ENCODE data around the gene DPYSL4.

Gene DPYSL4

DNA sequence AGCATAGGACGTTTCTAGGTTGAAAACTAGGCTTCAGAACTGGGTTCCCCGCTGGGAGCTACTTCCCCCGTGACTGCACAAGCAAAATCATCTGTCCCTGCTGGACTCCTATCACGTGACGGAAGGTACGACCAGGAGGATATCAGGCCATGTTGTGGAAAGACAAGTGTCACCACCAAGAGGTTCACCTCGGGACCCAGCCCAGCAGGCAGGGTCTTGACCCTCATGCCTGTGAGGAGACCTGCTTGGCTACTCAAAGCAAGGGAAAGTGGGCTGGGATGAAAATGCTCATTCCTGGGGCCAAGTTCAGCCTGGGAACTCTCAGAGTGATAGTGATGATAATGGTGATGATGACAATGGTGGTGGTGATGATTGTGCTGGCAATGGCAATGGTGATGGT is 32.3 kb upstream of the DPYSL4 start:
- TF ChIP-seq, protein P1, sequence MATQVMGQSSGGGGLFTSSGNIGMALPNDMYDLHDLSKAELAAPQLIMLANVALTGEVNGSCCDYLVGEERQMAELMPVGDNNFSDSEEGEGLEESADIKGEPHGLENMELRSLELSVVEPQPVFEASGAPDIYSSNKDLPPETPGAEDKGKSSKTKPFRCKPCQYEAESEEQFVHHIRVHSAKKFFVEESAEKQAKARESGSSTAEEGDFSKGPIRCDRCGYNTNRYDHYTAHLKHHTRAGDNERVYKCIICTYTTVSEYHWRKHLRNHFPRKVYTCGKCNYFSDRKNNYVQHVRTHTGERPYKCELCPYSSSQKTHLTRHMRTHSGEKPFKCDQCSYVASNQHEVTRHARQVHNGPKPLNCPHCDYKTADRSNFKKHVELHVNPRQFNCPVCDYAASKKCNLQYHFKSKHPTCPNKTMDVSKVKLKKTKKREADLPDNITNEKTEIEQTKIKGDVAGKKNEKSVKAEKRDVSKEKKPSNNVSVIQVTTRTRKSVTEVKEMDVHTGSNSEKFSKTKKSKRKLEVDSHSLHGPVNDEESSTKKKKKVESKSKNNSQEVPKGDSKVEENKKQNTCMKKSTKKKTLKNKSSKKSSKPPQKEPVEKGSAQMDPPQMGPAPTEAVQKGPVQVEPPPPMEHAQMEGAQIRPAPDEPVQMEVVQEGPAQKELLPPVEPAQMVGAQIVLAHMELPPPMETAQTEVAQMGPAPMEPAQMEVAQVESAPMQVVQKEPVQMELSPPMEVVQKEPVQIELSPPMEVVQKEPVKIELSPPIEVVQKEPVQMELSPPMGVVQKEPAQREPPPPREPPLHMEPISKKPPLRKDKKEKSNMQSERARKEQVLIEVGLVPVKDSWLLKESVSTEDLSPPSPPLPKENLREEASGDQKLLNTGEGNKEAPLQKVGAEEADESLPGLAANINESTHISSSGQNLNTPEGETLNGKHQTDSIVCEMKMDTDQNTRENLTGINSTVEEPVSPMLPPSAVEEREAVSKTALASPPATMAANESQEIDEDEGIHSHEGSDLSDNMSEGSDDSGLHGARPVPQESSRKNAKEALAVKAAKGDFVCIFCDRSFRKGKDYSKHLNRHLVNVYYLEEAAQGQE (IDR thresholded peaks at IDR 0.05; ENCODE audit: insufficient read depth in 1 of 2, low read depth in 2 of 2, low read length in 2 of 2), result no peak
- TF ChIP-seq FOXP2 (optimal IDR thresholded peaks at IDR 0.05; ENCODE audit: borderline replicate concordance, extremely low read depth, extremely low read length, insufficient read depth), result no peak
- TF ChIP-seq SIN3A (IDR thresholded peaks at IDR 0.05; ENCODE audit: borderline replicate concordance, insufficient read depth, low read length), result no peak
- TF ChIP-seq TAF1 (IDR thresholded peaks at IDR 0.05; ENCODE audit: borderline replicate concordance, insufficient read depth, low read length), result no peak
- TF ChIP-seq POLR2AphosphoS5 (IDR thresholded peaks at IDR 0.05; ENCODE audit: low read depth, low read length), result no peak

DNA sequence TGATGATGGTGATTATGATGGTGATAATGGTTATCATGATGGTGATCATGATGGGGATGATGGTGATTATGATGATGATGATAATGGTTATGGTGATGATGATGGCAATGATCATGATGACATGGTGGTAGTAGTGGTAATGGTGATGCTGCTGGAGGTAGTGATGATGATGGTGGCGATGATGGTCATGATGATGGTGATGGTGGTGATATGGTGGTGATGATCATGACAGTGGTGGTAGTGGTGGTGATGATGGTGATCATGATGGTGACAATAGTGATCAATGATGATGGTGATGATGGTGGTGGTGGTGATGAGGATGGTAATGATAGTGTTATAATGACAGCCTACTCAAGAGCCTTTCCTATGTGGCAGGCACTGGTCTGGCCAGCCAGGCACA is 31.8 kb upstream of the DPYSL4 start:
- TF ChIP-seq SIN3A (IDR thresholded peaks at IDR 0.05; ENCODE audit: borderline replicate concordance, insufficient read depth, low read length) (no peak), FOXP2 (optimal IDR thresholded peaks at IDR 0.05; ENCODE audit: borderline replicate concordance, extremely low read depth, extremely low read length, insufficient read depth) (no peak), POLR2AphosphoS5 (IDR thresholded peaks at IDR 0.05; ENCODE audit: low read depth, low read length) (no peak), TAF1 (IDR thresholded peaks at IDR 0.05; ENCODE audit: borderline replicate concordance, insufficient read depth, low read length) (no peak)
- TF ChIP-seq, protein P1 (IDR thresholded peaks at IDR 0.05; ENCODE audit: insufficient read depth in 1 of 2, low read depth in 2 of 2, low read length in 2 of 2), result no peak

DNA sequence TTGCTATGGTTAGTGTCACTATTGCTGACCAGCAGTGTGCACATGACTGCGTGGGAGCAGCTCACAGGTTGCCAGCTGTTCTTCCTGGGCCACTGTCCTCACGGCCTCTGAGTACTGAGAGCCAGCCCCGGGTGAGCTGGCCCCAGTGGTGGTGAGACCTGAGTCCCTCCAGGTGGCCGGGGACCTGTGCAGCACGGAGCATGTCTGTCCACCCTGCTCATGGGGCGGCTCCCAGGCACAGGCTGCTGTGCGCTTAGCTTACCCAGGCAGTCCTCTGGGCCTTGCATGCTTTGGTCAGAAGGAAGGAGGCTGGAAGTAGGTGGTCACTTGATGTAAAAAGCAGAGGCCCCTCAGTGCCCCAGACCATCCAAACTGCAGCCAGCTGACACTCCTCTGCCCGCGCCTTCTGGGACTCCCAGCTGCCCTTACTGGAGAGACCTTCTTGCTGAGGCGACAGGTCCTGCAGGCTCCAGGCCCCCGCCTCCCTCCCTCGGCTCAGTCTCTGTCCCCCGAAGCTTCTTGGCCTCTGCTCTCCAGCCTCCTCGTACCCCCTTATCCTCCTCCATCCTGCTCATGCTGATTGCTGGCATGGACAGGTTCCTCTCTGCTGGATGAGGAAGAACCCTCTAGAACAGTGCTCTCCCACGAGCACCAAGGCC is 30.9 kb upstream of the DPYSL4 start:
- TF ChIP-seq SIN3A (IDR thresholded peaks at IDR 0.05; ENCODE audit: borderline replicate concordance, insufficient read depth, low read length) (no peak), FOXP2 (optimal IDR thresholded peaks at IDR 0.05; ENCODE audit: borderline replicate concordance, extremely low read depth, extremely low read length, insufficient read depth) (no peak), TAF1 (IDR thresholded peaks at IDR 0.05; ENCODE audit: borderline replicate concordance, insufficient read depth, low read length) (no peak), POLR2AphosphoS5 (IDR thresholded peaks at IDR 0.05; ENCODE audit: low read depth, low read length) (no peak)
- TF ChIP-seq, protein P1 (IDR thresholded peaks at IDR 0.05; ENCODE audit: insufficient read depth in 1 of 2, low read depth in 2 of 2, low read length in 2 of 2), result no peak

DNA sequence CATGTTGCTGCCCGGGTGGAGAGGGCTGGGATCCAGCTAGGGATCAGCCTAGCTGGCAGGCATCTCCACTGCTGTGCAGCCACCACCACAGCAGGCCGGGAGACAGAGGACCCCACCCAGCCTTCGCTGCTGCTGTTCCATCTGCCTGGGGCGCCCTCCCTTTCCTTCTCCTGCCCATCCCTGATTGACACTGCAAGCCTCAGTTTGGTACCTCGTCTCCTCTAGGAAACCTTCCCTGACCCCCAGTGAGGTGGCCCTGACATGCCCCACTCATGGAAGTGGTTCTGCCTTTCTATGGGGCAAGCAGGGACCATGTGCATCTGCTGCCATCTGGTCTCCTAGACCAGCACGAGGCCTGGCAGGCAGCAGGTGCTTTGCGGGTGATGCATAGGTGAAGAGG is 30.4 kb upstream of the DPYSL4 start:
- TF ChIP-seq FOXP2 (optimal IDR thresholded peaks at IDR 0.05; ENCODE audit: borderline replicate concordance, extremely low read depth, extremely low read length, insufficient read depth), result no peak
- TF ChIP-seq SIN3A (IDR thresholded peaks at IDR 0.05; ENCODE audit: borderline replicate concordance, insufficient read depth, low read length), result no peak
- TF ChIP-seq, protein P1 (IDR thresholded peaks at IDR 0.05; ENCODE audit: insufficient read depth in 1 of 2, low read depth in 2 of 2, low read length in 2 of 2), result no peak
- TF ChIP-seq TAF1 (IDR thresholded peaks at IDR 0.05; ENCODE audit: borderline replicate concordance, insufficient read depth, low read length), result no peak
- no peak for TF ChIP-seq POLR2AphosphoS5 (IDR thresholded peaks at IDR 0.05; ENCODE audit: low read depth, low read length)

All from PFSK-1 (cell line).